SIG-M5 treated with dmso at 0.1 percent for 504 hours (cell line): ENCODE data around the gene CACNA1F.

Source experiments
- DNase-seq: peaks from one replicate; lab custom pipeline; 2025; ENCODE audit not compliant: unreplicated experiment; lab: John Stamatoyannopoulos, UW

CACNA1F gene

GRCh38 chrX:49257846-49258748 lies 25.0 kb upstream of the CACNA1F start:
- DNase-seq: no peak

- DNase-seq: no peak
Measured at GRCh38 chrX:49257074-49257790, 24.1 kb upstream of the CACNA1F start.

GRCh38 chrX:49256268-49256995 lies 23.3 kb upstream of the CACNA1F start:
- no peak for DNase-seq

GRCh38 chrX:49254639-49255038 lies 21.5 kb upstream of the CACNA1F start:
- DNase-seq: no peak

- no peak for DNase-seq
Measured at GRCh38 chrX:49251325-49251724, 18.2 kb upstream of the CACNA1F start.

- no peak for DNase-seq
Measured at GRCh38 chrX:49250578-49250977, 17.4 kb upstream of the CACNA1F start.

- no peak for DNase-seq
Measured at GRCh38 chrX:49250066-49250465, 16.9 kb upstream of the CACNA1F start.

GRCh38 chrX:49249616-49250015 lies 16.5 kb upstream of the CACNA1F start:
- DNase-seq: no peak

GRCh38 chrX:49249071-49249470 lies 15.9 kb upstream of the CACNA1F start:
- no peak for DNase-seq

GRCh38 chrX:49247916-49248811 lies 15.0 kb upstream of the CACNA1F start:
- DNase-seq: no peak

- DNase-seq: no peak
Measured at GRCh38 chrX:49247346-49247745, 14.2 kb upstream of the CACNA1F start.

- DNase-seq: no peak
Measured at GRCh38 chrX:49246541-49246940, 13.4 kb upstream of the CACNA1F start.

- DNase-seq: no peak
Measured at GRCh38 chrX:49244207-49244606, 11.1 kb upstream of the CACNA1F start.

- no peak for DNase-seq
Measured at GRCh38 chrX:49243166-49243565, 10.0 kb upstream of the CACNA1F start.

- DNase-seq: no peak
Measured at GRCh38 chrX:49242545-49243066, 9.5 kb upstream of the CACNA1F start.

- DNase-seq: no peak
Measured at GRCh38 chrX:49238735-49239134, 5.6 kb upstream of the CACNA1F start.

GRCh38 chrX:49237060-49237459 lies 3.9 kb upstream of the CACNA1F start:
- peak; percentile 88 for DNase-seq

GRCh38 chrX:49233887-49234555 lies 881 bp upstream of the CACNA1F start:
- DNase-seq: no peak

GRCh38 chrX:49232525-49232924 lies 615 bp downstream of the CACNA1F start:
- DNase-seq: no peak
